Mucosa of descending colon (tissue), 3 donors: ENCODE results near the gene CCRL2. TPM values are rescaled to one million over a fixed set of nuclear protein-coding genes. Genes with fewer than 3 reads are reported as not detected.
"Not testable (repeated sequence)": the region's sequence is repeated elsewhere in the genome, so short reads cannot be mapped to it uniquely, and the experiment has no call there.

ENCODE experiments used
- ATAC-seq: fragments of 200-7000 bp; cut with Tn5 transposase; one replicate; pipeline ENCODE4 v1.9.1; 2020; ENCODE audit warnings: mild to moderate bottlenecking, moderate library complexity
- DNase-seq, 3 donors: peaks; one replicate each; pipeline ENCODE4 v3.0.0-alpha.2; 2020
- H3K36me3 ChIP-seq: fragments of 200-600 bp; one replicate; pipeline ENCODE4 v1.8.0; 2021; ENCODE audit warnings: low read depth, mild to moderate bottlenecking
- H3K4me1 ChIP-seq: fragments of 200-600 bp; one replicate; pipeline ENCODE4 v1.8.0; 2021; ENCODE audit warnings: low read depth, mild to moderate bottlenecking
- H3K4me3 ChIP-seq: fragments of 200-600 bp; one replicate; pipeline ENCODE4 v1.8.0; 2021; ENCODE audit warnings: mild to moderate bottlenecking
- H3K9me3 ChIP-seq: fragments of 200-600 bp; one replicate; pipeline ENCODE4 v1.8.0; 2021; ENCODE audit warnings: mild to moderate bottlenecking
- intact Hi-C, 2 donors: fragments of 100-400 bp; cut with DNase I in 1 of 2; cut with micrococcal nuclease in 1 of 2; formaldehyde crosslinking; loops; one replicate each; pipeline versions ENCODE4 v1.11.0 to v1.11.1; 2022; cut with DNase I, micrococcal nuclease
- total RNA-seq, 3 donors: library from RNA; stranded (reverse); fragmentation: NEBNext Ultra II Directional in 2 of 3; extraction: Animal tissue kit (Norgen Biotek cat#: 25700) in 2 of 3; gene quantifications; one replicate each; pipeline versions ENCODE4 v1.2.1 to v1.2.4, GENCODE V29; 2021 to 2023
- TF ChIP-seq, protein P1 (sequence below): fragments of 200-600 bp; IDR thresholded peaks from one replicate; pipeline ENCODE4 v1.8.0; 2022; ENCODE audit warnings: antibody characterized with exemption, mild to moderate bottlenecking
- donor health status: DM: no; HTN: no; CAD: no; lungs with moderate emphysema.
- donor health status: DM: no; HTN: no; CAD: no.
- donor health status: DM: no; HTN: yes; CAD: no.

CCRL2 gene
- total RNA-seq, 3 donors from 2014 or later: 10.2 to 23.3 (median 15.7) TPM

GRCh38 chr3:46429250-46429649, 22.2 kb downstream of the CCRL2 start:
- TF ChIP-seq, protein P1, sequence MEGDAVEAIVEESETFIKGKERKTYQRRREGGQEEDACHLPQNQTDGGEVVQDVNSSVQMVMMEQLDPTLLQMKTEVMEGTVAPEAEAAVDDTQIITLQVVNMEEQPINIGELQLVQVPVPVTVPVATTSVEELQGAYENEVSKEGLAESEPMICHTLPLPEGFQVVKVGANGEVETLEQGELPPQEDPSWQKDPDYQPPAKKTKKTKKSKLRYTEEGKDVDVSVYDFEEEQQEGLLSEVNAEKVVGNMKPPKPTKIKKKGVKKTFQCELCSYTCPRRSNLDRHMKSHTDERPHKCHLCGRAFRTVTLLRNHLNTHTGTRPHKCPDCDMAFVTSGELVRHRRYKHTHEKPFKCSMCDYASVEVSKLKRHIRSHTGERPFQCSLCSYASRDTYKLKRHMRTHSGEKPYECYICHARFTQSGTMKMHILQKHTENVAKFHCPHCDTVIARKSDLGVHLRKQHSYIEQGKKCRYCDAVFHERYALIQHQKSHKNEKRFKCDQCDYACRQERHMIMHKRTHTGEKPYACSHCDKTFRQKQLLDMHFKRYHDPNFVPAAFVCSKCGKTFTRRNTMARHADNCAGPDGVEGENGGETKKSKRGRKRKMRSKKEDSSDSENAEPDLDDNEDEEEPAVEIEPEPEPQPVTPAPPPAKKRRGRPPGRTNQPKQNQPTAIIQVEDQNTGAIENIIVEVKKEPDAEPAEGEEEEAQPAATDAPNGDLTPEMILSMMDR: no peak

DNA sequence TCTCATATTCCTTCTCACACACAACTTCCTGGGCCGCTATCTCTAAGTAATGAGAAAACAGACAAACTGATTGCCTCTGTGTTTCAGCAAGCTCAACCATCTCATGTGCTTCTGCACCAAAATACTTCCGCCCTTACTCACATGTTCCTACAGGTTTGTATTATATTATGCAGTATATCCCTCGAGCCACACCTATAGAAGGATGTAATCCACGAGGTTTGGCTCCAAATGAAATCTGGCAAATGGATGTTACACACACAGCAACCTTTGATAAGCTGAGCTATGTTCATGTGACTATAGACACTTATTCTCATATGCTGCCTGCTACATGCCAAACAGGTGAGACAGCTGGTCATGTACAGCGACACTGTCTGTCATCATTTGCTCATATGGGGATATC, 22.6 kb downstream of the CCRL2 start:
- TF ChIP-seq, protein P1: no peak

More at GRCh38 chr3:46429250-46429649, 22.2 kb downstream of the CCRL2 start:
- Histone ChIP-seq H3K4me1 (peaks cover 6% of the 10 kb centered on the region), H3K36me3 (no peaks in the 10 kb centered on the region), H3K9me3 (no peaks in the 10 kb centered on the region), H3K4me3 (no peak overlapping the region)
- intact Hi-C loops: no loop called here
- ATAC-seq: peak; percentile 82
- DNase-seq: peak in 1 of 3 donors; percentile 50

DNA sequence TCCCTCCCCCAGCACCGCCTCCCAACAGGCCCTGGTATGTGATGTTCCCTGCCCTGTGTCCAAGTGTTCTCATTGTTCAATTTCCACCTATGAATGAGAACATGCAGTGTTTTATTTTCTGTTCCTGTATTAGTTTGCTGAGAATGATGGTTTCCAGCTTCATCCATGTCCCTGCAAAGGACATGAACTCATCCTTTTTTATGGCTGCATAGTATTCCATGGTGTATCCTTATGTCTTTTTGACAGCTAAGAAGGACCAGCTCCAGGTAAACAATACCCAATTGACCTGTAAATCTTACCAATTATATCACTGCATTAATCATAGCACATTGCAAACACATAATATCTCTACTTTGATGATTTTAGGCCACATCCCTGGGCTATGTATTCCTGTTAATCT, 23.8 kb downstream of the CCRL2 start:
- H3K4me1 ChIP-seq, DNase-seq, H3K4me3 ChIP-seq, ATAC-seq, H3K36me3 ChIP-seq, intact Hi-C loops, H3K9me3 ChIP-seq: not testable (repeated sequence)

More for the DNA sequence above, 22.6 kb downstream of the CCRL2 start:
- Histone ChIP-seq H3K4me3 (no peak overlapping the region), H3K36me3 (no peaks in the 10 kb centered on the region), H3K4me1 (peaks cover 6% of the 10 kb centered on the region), H3K9me3 (no peaks in the 10 kb centered on the region)
- intact Hi-C loops: no loop called here
- peak in 1 of 3 donors; percentile 66 for DNase-seq
- peak; percentile 96 for ATAC-seq

DNA sequence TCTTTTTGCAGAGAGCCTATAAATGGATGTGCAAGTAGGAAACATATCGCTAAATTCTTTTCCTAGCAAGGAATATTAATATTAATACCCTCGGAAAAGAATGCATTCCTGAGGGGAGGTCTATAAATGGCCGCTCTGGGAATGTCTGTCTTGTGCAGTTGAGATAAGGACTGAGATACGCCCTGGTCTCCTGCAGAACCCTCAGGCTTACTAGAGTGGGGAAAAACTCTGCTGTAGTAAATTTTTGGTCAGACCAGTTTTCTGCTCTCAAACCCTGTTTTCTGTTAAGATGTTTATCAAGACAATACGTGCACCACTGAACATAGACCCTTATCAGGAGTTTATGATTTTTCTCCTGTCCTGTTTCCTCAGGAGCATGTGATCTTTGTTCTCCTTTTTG, 24.8 kb downstream of the CCRL2 start:
- intact Hi-C loops, H3K4me1 ChIP-seq, H3K9me3 ChIP-seq, H3K4me3 ChIP-seq, H3K36me3 ChIP-seq, DNase-seq, ATAC-seq: not testable (repeated sequence)

- H3K9me3 ChIP-seq, DNase-seq, H3K4me1 ChIP-seq, intact Hi-C loops, H3K36me3 ChIP-seq, H3K4me3 ChIP-seq, ATAC-seq: not testable (repeated sequence)
These were observed 26.1 kb downstream of the CCRL2 start for GRCh38 chr3:46433118-46433517.

- TF ChIP-seq, protein P1: no peak
- H3K36me3 ChIP-seq: no peaks in the 10 kb centered on the region
- no peak overlapping the region for H3K4me3 ChIP-seq
- intact Hi-C loops: no loop called here
- no peak for ATAC-seq
- no peak for DNase-seq
- no peaks in the 10 kb centered on the region for H3K9me3 ChIP-seq
- H3K4me1 ChIP-seq: no peaks in the 10 kb centered on the region
These were observed 26.8 kb downstream of the CCRL2 start for GRCh38 chr3:46433841-46434240.

GRCh38 chr3:46435081-46435726, 28.1 kb downstream of the CCRL2 start:
- peak; percentile 42 for ATAC-seq
- no peak overlapping the region for H3K4me3 ChIP-seq
- no peaks in the 10 kb centered on the region for H3K36me3 ChIP-seq

More at GRCh38 chr3:46435081-46435726, 28.1 kb downstream of the CCRL2 start:
- no peak for DNase-seq
- Histone ChIP-seq H3K9me3 (no peaks in the 10 kb centered on the region), H3K4me1 (no peaks in the 10 kb centered on the region)
- intact Hi-C loops: no loop called here
- TF ChIP-seq, protein P1: no peak
